Kidney epithelial cell (primary cell): ENCODE measurements around the gene CAPN15. TPM values are rescaled to one million over a fixed set of nuclear protein-coding genes. Genes with fewer than 3 reads are reported as not detected.
"Not testable (repeated sequence)": the region's sequence is repeated elsewhere in the genome, so short reads cannot be mapped to it uniquely, and the experiment has no call there.

Source experiments
- DNase-seq: peaks from one replicate; pipeline ENCODE4 v3.0.0-alpha.2; 2010; ENCODE audit warnings: low read depth
- H3K27me3 ChIP-seq: 2 replicates; pipeline ENCODE4 v1.6.0; 2011; ENCODE audit warnings: low read length; ENCODE audit not compliant: control insufficient read depth, insufficient read depth
- H3K36me3 ChIP-seq: 2 replicates; pipeline ENCODE4 v1.5.1; 2011; ENCODE audit warnings: low read length; ENCODE audit not compliant: control insufficient read depth, insufficient read depth
- H3K4me3 ChIP-seq: 2 replicates; pipeline ENCODE4 v1.5.1; 2011; ENCODE audit warnings: low read depth, mild to moderate bottlenecking, control low read depth, low read length
- total RNA-seq: library from RNA; depleted of rRNA; stranded (reverse); fragments of >200 nt; gene quantifications from 2 replicates; pipeline ENCODE4 v1.2.3, GENCODE V29; 2015
- TF ChIP-seq, protein P1 (sequence below): IDR thresholded peaks from 2 replicates; pipeline ENCODE4 v1.5.1; 2011; ENCODE audit warnings: mild to moderate bottlenecking, moderate library complexity, low read length, control low read depth, inconsistent platforms; ENCODE audit not compliant: insufficient read depth, poor library complexity, severe bottlenecking

Gene CAPN15
- 47.1 and 54.5 TPM in 2 replicates for total RNA-seq

- no peak for DNase-seq
- TF ChIP-seq, protein P1, sequence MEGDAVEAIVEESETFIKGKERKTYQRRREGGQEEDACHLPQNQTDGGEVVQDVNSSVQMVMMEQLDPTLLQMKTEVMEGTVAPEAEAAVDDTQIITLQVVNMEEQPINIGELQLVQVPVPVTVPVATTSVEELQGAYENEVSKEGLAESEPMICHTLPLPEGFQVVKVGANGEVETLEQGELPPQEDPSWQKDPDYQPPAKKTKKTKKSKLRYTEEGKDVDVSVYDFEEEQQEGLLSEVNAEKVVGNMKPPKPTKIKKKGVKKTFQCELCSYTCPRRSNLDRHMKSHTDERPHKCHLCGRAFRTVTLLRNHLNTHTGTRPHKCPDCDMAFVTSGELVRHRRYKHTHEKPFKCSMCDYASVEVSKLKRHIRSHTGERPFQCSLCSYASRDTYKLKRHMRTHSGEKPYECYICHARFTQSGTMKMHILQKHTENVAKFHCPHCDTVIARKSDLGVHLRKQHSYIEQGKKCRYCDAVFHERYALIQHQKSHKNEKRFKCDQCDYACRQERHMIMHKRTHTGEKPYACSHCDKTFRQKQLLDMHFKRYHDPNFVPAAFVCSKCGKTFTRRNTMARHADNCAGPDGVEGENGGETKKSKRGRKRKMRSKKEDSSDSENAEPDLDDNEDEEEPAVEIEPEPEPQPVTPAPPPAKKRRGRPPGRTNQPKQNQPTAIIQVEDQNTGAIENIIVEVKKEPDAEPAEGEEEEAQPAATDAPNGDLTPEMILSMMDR: no peak
- no peaks in the 10 kb centered on the region for H3K27me3 ChIP-seq
- H3K36me3 ChIP-seq: peaks cover 2% of the 10 kb centered on the region
- H3K4me3 ChIP-seq: peak within 1 kb of the TSS; percentile 81
Measured at GRCh38 chr16:527015-527903, at the start of gene CAPN15. TSS of gene CAPN15 (plus strand) at chr16:527712. CDS start at chr16:546839, 19,127 bp downstream.

GRCh38 chr16:478287-478686, 49.2 kb upstream of the CAPN15 start:
- not testable (repeated sequence) for DNase-seq, H3K27me3 ChIP-seq, H3K36me3 ChIP-seq, H3K4me3 ChIP-seq

DNA sequence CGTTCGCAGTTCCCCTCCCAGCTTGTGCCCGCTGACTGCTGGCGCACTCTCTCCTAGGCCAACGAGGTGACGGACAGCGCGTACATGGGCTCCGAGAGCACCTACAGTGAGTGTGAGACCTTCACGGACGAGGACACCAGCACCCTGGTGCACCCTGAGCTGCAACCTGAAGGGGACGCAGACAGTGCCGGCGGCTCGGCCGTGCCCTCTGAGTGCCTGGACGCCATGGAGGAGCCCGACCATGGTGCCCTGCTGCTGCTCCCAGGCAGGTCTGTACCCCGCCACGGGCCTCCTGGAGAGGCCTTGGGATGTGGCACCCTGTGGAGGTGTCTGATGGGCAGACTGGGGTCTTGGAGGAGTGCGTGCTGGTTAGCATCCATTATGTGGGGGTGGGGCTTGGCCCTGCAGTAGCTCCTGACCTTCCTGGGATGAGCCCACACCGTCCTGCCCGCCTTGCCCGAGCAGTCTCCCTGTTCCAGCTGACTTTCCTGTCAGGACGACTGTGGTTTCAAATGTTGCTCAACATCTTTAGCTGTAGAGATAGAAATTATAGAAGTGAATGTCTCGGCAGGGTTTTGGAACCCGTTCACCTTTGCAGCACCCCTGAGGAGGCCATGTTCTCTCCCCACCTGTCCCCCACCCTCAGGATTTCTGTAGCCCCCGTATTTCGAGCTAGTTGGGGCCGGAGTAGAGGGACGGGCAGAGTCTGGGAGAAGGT, 44.9 kb upstream of the CAPN15 start:
- Histone ChIP-seq H3K27me3 (no peaks in the 10 kb centered on the region), H3K4me3 (no peak overlapping the region), H3K36me3 (no peaks in the 10 kb centered on the region)
- TF ChIP-seq, protein P1: no peak
- no peak for DNase-seq

- Histone ChIP-seq H3K36me3 (no peaks in the 10 kb centered on the region), H3K27me3 (no peaks in the 10 kb centered on the region), H3K4me3 (no peak overlapping the region)
- DNase-seq: no peak
- TF ChIP-seq, protein P1: no peak
Measured at GRCh38 chr16:483341-484075, 44.0 kb upstream of the CAPN15 start.

DNA sequence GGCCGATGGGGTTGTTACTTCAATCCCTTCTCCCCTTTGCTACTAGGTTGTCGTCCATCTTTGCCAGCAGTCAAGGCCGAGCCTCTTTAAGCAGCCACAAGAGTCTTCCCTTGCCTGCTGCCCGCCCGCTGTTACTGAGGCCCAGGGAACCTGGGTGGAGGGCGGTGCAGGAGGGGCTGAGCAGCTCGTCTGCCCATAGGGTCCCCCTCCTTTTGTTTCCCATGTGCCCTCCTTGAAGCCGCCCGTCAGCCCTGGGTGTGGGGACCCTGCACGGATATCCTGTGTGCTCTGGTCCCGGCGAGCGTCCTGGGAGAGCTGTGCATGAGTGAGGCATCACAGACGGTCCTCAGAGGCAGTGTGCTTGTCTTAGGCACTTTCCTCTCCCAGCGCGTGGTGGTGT, 37.9 kb upstream of the CAPN15 start:
- no peaks in the 10 kb centered on the region for H3K36me3 ChIP-seq
- no peak overlapping the region for H3K4me3 ChIP-seq
- no peaks in the 10 kb centered on the region for H3K27me3 ChIP-seq
- no peak for DNase-seq
- TF ChIP-seq, protein P1: no peak

GRCh38 chr16:490768-491167, 36.7 kb upstream of the CAPN15 start:
- Histone ChIP-seq H3K4me3 (no peak overlapping the region), H3K36me3 (no peaks in the 10 kb centered on the region), H3K27me3 (no peaks in the 10 kb centered on the region)
- TF ChIP-seq, protein P1: no peak
- no peak for DNase-seq
